Fibroblast of lung (primary cell): Measurements from ENCODE around the gene VPS26B. TPM values are rescaled to one million over a fixed set of nuclear protein-coding genes. Genes with fewer than 3 reads are reported as not detected.
"Not testable (repeated sequence)": the region's sequence is repeated elsewhere in the genome, so short reads cannot be mapped to it uniquely, and the experiment has no call there.

ENCODE experiments used
- DNase-seq, 2 donors: peaks; one replicate each; pipeline versions ENCODE4 v3.0.0 to v3.0.0-alpha.2; 2010; ENCODE audit warnings: low read depth in 2 of 2
- H2AFZ ChIP-seq: 2 replicates; pipeline ENCODE4 v1.5.1; 2012; ENCODE audit warnings: low read length, control low read depth, inconsistent platforms
- H3K27ac ChIP-seq: 2 replicates; pipeline ENCODE4 v1.5.1; 2011; ENCODE audit warnings: low read length, control low read depth; ENCODE audit not compliant: insufficient read depth
- H3K27me3 ChIP-seq: 2 replicates; pipeline ENCODE4 v1.5.1; 2011; ENCODE audit warnings: mild to moderate bottlenecking, low read length; ENCODE audit not compliant: control insufficient read depth, insufficient read depth
- H3K36me3 ChIP-seq: 2 replicates; pipeline ENCODE4 v1.5.1; 2011; ENCODE audit warnings: low read length; ENCODE audit not compliant: control insufficient read depth, insufficient read depth
- H3K4me1 ChIP-seq: 2 replicates; pipeline ENCODE4 v1.5.1; 2011; ENCODE audit warnings: low read length; ENCODE audit not compliant: control insufficient read depth, insufficient read depth; ENCODE audit errors: extremely low read depth
- H3K4me2 ChIP-seq: 2 replicates; pipeline ENCODE4 v1.5.1; 2011; ENCODE audit warnings: low read length, control low read depth; ENCODE audit not compliant: insufficient read depth; ENCODE audit errors: extremely low read depth
- H3K4me3 ChIP-seq, 4 experiments: fragments of 200-600 bp in 1 of 4; sonication (generic) in 1 of 4; replicated peaks in 1 of 4; 2 replicates each; pipeline ENCODE4 v1.5.1; 2011 to 2016; ENCODE audit warnings: low read length in 4 of 4, low read depth in 3 of 4, mild to moderate bottlenecking in 3 of 4, control low read depth in 2 of 4, inconsistent platforms in 1 of 4, mixed read lengths in 1 of 4; ENCODE audit not compliant: insufficient read depth in 1 of 4; ENCODE audit errors: control extremely low read depth in 1 of 4
- H3K79me2 ChIP-seq: 2 replicates; pipeline ENCODE4 v1.5.1; 2012; ENCODE audit warnings: mild to moderate bottlenecking, low read length, inconsistent platforms; ENCODE audit not compliant: control insufficient read depth, insufficient read depth
- H3K9ac ChIP-seq: 2 replicates; pipeline ENCODE4 v1.5.1; 2011; ENCODE audit warnings: mild to moderate bottlenecking, low read length, control low read depth; ENCODE audit not compliant: insufficient read depth
- H3K9me3 ChIP-seq: 2 replicates; pipeline ENCODE4 v1.5.1; 2012; ENCODE audit warnings: low read depth, low read length; ENCODE audit not compliant: control insufficient read depth, insufficient read depth
- H4K20me1 ChIP-seq: 2 replicates; pipeline ENCODE4 v1.5.1; 2011; ENCODE audit warnings: low read length; ENCODE audit not compliant: control insufficient read depth, insufficient read depth; ENCODE audit errors: extremely low read depth
- EZH2 ChIP-seq: IDR thresholded peaks from 2 replicates; pipeline ENCODE4 v1.5.1; 2012; ENCODE audit warnings: low read length, control low read depth, mild to moderate bottlenecking; ENCODE audit errors: missing control alignments
- polyA plus RNA-seq, 2 donors: library from polyadenylated mRNA; depleted of rRNA in 1 of 2; stranded (reverse) in 1 of 2; unstranded in 1 of 2; fragments of >200 nt; gene quantifications; 2 replicates each; pipeline ENCODE4 v1.2.1, GENCODE V29; 2011 to 2012; ENCODE audit warnings: missing spikeins in 1 of 2
- total RNA-seq: library from RNA; depleted of rRNA; stranded (reverse); fragments of >200 nt; gene quantifications from 2 replicates; pipeline ENCODE4 v1.2.1, GENCODE V29; 2014
- TF ChIP-seq, protein P1 (sequence below), 2 donors: IDR thresholded peaks in 1 of 2; conservative IDR thresholded peaks in 1 of 2; 1 replicate in 1 of 2; 2 replicates in 1 of 2; pipeline ENCODE4 v1.5.1; 2011 to 2012; ENCODE audit warnings: low read length in 2 of 2, control low read depth in 1 of 2, inconsistent platforms in 1 of 2, low read depth in 1 of 2, mild to moderate bottlenecking in 1 of 2

VPS26B gene
- total and polyA plus RNA-seq, 2 donors (not counting 1 experiment from before 2014, with no cell fraction given) = 39.0 to 44.3 TPM

DNA sequence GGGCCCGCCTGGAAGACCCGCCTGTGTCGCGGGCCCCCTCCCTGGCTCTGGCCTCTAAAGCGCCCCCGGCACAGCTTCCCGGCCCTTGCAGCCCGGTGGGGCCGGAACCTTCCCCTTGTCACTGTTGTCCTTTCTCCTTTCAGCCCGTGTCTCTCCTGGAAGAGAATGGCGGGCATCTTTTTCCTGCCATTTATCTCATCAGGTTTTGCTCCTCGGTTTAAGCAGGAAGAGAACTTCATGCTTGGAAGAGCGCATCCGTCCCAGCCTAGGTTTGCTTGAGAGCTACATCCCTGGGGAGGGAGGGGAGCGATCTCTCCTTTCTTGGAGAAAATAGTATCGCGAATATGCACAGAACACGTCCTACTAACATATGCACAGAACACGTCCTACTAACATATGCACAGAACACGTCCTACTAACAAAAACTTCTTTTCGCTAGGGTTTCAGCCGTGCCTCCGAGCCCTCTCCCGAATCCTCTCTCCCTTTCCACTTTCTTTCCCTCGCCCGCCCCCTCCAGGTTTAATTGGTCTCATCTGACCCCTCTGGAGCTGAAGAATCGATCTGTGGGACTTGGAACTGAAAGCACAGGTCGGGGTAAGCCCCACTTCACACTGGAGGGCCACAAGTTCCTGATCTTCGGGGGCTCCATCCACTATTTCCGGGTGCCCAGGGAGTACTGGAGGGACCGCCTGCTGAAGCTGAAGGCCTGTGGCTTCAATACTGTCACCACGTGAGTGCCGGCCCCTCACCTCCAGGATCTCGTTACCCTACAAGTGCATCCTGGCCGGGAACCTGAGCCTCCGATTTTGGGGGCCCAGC is 52.9 kb downstream of the VPS26B start:
- H3K27me3 ChIP-seq = peaks cover 50% of the 10 kb centered on the region
- H3K27ac ChIP-seq = no peak overlapping the region
- no peak overlapping the region for H3K9ac ChIP-seq
- no peaks in the 10 kb centered on the region for H3K4me1 ChIP-seq
- no peak overlapping the region for H2AFZ ChIP-seq
- no peaks in the 10 kb centered on the region for H4K20me1 ChIP-seq
- H3K9me3 ChIP-seq = no peaks in the 10 kb centered on the region
- no peaks in the 10 kb centered on the region for H3K79me2 ChIP-seq
- peak; percentile 90 for TF ChIP-seq EZH2
- TF ChIP-seq, protein P1, sequence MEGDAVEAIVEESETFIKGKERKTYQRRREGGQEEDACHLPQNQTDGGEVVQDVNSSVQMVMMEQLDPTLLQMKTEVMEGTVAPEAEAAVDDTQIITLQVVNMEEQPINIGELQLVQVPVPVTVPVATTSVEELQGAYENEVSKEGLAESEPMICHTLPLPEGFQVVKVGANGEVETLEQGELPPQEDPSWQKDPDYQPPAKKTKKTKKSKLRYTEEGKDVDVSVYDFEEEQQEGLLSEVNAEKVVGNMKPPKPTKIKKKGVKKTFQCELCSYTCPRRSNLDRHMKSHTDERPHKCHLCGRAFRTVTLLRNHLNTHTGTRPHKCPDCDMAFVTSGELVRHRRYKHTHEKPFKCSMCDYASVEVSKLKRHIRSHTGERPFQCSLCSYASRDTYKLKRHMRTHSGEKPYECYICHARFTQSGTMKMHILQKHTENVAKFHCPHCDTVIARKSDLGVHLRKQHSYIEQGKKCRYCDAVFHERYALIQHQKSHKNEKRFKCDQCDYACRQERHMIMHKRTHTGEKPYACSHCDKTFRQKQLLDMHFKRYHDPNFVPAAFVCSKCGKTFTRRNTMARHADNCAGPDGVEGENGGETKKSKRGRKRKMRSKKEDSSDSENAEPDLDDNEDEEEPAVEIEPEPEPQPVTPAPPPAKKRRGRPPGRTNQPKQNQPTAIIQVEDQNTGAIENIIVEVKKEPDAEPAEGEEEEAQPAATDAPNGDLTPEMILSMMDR (conservative IDR thresholded peaks at IDR 0.05 in 1 of 2, IDR thresholded peaks at IDR 0.05 in 1 of 2; ENCODE audit: low read depth in 1 of 2, low read length in 2 of 2) = no peak
- DNase-seq = no peak
- H3K36me3 ChIP-seq = no peaks in the 10 kb centered on the region
- H3K4me2 ChIP-seq = no peak overlapping the region
- no peak overlapping the region for H3K4me3 ChIP-seq

DNA sequence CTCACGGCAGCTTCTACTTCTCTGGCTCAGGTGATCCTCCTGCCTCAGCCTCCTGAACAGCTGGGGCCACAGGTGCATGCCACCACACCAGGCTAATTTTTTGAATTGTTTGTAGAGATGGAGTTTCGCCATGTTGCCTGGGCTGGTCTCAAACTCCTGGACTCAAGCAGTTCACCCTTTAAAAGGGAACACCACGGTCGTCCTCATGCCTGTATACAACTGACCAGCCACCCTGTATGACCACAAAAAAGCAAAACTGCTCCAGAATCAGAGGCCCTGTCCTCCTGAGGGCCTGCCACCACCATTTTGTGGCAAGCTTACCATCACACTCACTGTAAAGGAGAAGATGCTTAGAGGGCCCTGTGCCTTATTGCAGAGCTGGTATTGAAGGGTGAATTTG is 53.9 kb downstream of the VPS26B start:
- no peak overlapping the region for H2AFZ ChIP-seq
- no peak overlapping the region for H3K9ac ChIP-seq
- no peaks in the 10 kb centered on the region for H3K36me3 ChIP-seq
- TF ChIP-seq EZH2 = no peak
- TF ChIP-seq, protein P1 (conservative IDR thresholded peaks at IDR 0.05 in 1 of 2, IDR thresholded peaks at IDR 0.05 in 1 of 2; ENCODE audit: low read depth in 1 of 2, low read length in 2 of 2) = no peak
- no peaks in the 10 kb centered on the region for H3K9me3 ChIP-seq
- no peak overlapping the region for H3K4me3 ChIP-seq
- H4K20me1 ChIP-seq = no peaks in the 10 kb centered on the region
- no peaks in the 10 kb centered on the region for H3K79me2 ChIP-seq
- H3K27me3 ChIP-seq = peaks cover 45% of the 10 kb centered on the region
- no peak for DNase-seq
- no peak overlapping the region for H3K27ac ChIP-seq
- H3K4me1 ChIP-seq = no peaks in the 10 kb centered on the region
- no peak overlapping the region for H3K4me2 ChIP-seq

DNA sequence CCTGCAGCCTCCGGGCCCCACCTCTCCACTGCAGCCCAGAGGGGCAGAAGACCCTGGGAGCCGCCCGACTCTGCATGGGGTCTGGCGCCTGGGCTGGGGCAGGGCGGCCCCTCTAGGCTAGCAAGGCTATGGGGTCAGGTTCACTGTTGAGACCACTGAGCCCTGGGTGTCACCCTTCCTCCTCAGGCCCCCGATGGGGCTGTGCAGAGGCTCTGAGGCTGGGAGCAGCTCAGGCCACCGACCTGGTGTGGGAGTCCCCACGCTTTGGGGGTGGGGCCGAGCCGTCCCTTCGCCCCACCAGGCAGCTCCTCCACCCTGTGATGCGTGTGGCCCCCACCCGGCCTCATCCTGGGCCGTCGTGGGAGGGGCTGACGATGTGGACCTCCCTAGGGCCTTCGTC is 57.2 kb downstream of the VPS26B start:
- not testable (repeated sequence) for H2AFZ ChIP-seq, H3K27ac ChIP-seq, H3K36me3 ChIP-seq, H3K79me2 ChIP-seq, H3K4me3 ChIP-seq, H3K9ac ChIP-seq, H3K9me3 ChIP-seq, H3K4me2 ChIP-seq, H3K4me1 ChIP-seq, DNase-seq, H4K20me1 ChIP-seq
- H3K27me3 ChIP-seq = peaks cover 19% of the 10 kb centered on the region
